ENCODE data around the gene BTBD3. TPM values are rescaled to one million over a fixed set of nuclear protein-coding genes. Genes with fewer than 3 reads are reported as not detected.

Gene BTBD3
- total RNA-seq, 2 donors from 2014 or later = 81.7 to 115 TPM

GRCh38 chr20:11921321-11921720, 3.6 kb downstream of the BTBD3 start:
- Histone ChIP-seq H3K27ac (ENCODE audit: low read depth, low read length) (no peak overlapping the region), H3K4me1 (ENCODE audit: control insufficient read depth, insufficient read depth, low read length) (peaks cover 3% of the 10 kb centered on the region), H3K9ac (ENCODE audit: extremely low read depth, low read length, poor library complexity, severe bottlenecking) (no peak overlapping the region), H3K27me3 (ENCODE audit: control insufficient read depth, insufficient read depth, low read length, poor library complexity, severe bottlenecking) (no peaks in the 10 kb centered on the region), H3K4me3 (ENCODE audit: low read length) (no peak overlapping the region), H3K9me3 (ENCODE audit: control insufficient read depth, low read length) (no peaks in the 10 kb centered on the region), H3K36me3 (ENCODE audit: control insufficient read depth, insufficient read depth, low read length) (peaks cover 63% of the 10 kb centered on the region)
- Mint-ChIP-seq H3K4me1 (peaks cover 28% of the 10 kb centered on the region), H3K9me3 (no peaks in the 10 kb centered on the region), H3K4me3 (no peak overlapping the region), H3K36me3 (ENCODE audit: low read depth) (peaks cover 48% of the 10 kb centered on the region), H3K27ac (no peak overlapping the region), H3K27me3 (ENCODE audit: insufficient read depth) (no peaks in the 10 kb centered on the region)
- no peak for DNase-seq
- TF ChIP-seq, protein P1, sequence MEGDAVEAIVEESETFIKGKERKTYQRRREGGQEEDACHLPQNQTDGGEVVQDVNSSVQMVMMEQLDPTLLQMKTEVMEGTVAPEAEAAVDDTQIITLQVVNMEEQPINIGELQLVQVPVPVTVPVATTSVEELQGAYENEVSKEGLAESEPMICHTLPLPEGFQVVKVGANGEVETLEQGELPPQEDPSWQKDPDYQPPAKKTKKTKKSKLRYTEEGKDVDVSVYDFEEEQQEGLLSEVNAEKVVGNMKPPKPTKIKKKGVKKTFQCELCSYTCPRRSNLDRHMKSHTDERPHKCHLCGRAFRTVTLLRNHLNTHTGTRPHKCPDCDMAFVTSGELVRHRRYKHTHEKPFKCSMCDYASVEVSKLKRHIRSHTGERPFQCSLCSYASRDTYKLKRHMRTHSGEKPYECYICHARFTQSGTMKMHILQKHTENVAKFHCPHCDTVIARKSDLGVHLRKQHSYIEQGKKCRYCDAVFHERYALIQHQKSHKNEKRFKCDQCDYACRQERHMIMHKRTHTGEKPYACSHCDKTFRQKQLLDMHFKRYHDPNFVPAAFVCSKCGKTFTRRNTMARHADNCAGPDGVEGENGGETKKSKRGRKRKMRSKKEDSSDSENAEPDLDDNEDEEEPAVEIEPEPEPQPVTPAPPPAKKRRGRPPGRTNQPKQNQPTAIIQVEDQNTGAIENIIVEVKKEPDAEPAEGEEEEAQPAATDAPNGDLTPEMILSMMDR (conservative IDR thresholded peaks at IDR 0.05) = no peak
- WGBS, 2 experiments (ENCODE audit: insufficient coverage in 1 of 2, insufficient read length in 1 of 2) = 84 to 96% methylated on average over 3 to 6 of the region's 6 CpGs

GRCh38 chr20:11922561-11922960, 4.9 kb downstream of the BTBD3 start:
- H3K4me3 ChIP-seq (ENCODE audit: low read length) = no peak overlapping the region
- no peaks in the 10 kb centered on the region for H3K9me3 ChIP-seq (ENCODE audit: control insufficient read depth, low read length)
- H3K9me3 Mint-ChIP-seq = no peaks in the 10 kb centered on the region
- peaks cover 32% of the 10 kb centered on the region for H3K4me1 Mint-ChIP-seq
- H3K4me3 Mint-ChIP-seq = no peak overlapping the region
- H3K9ac ChIP-seq (ENCODE audit: extremely low read depth, low read length, poor library complexity, severe bottlenecking) = no peak overlapping the region
- H3K4me1 ChIP-seq (ENCODE audit: control insufficient read depth, insufficient read depth, low read length) = peaks cover 3% of the 10 kb centered on the region
- peaks cover 69% of the 10 kb centered on the region for H3K36me3 ChIP-seq (ENCODE audit: control insufficient read depth, insufficient read depth, low read length)
- H3K27ac ChIP-seq (ENCODE audit: low read depth, low read length) = no peak overlapping the region
- H3K27me3 Mint-ChIP-seq (ENCODE audit: insufficient read depth) = no peaks in the 10 kb centered on the region
- no peak overlapping the region for H3K27ac Mint-ChIP-seq
- peaks cover 53% of the 10 kb centered on the region for H3K36me3 Mint-ChIP-seq (ENCODE audit: low read depth)
- TF ChIP-seq, protein P1 (conservative IDR thresholded peaks at IDR 0.05) = no peak
- WGBS, 2 experiments (ENCODE audit: insufficient coverage in 1 of 2, insufficient read length in 1 of 2) = 96 to 98% methylated on average over 4 of the region's 4 CpGs
- DNase-seq = no peak
- no peaks in the 10 kb centered on the region for H3K27me3 ChIP-seq (ENCODE audit: control insufficient read depth, insufficient read depth, low read length, poor library complexity, severe bottlenecking)

GRCh38 chr20:11924923-11925322, 7.2 kb downstream of the BTBD3 start:
- Histone ChIP-seq H3K4me1 (ENCODE audit: control insufficient read depth, insufficient read depth, low read length) (peaks cover 3% of the 10 kb centered on the region), H3K27ac (ENCODE audit: low read depth, low read length) (no peak overlapping the region), H3K9ac (ENCODE audit: extremely low read depth, low read length, poor library complexity, severe bottlenecking) (no peak overlapping the region), H3K36me3 (ENCODE audit: control insufficient read depth, insufficient read depth, low read length) (peaks cover 68% of the 10 kb centered on the region), H3K9me3 (ENCODE audit: control insufficient read depth, low read length) (no peaks in the 10 kb centered on the region), H3K4me3 (ENCODE audit: low read length) (no peak overlapping the region), H3K27me3 (ENCODE audit: control insufficient read depth, insufficient read depth, low read length, poor library complexity, severe bottlenecking) (no peaks in the 10 kb centered on the region)
- Mint-ChIP-seq H3K9me3 (no peaks in the 10 kb centered on the region), H3K4me1 (peaks cover 17% of the 10 kb centered on the region), H3K36me3 (ENCODE audit: low read depth) (peaks cover 47% of the 10 kb centered on the region), H3K27me3 (ENCODE audit: insufficient read depth) (no peaks in the 10 kb centered on the region), H3K27ac (no peak overlapping the region), H3K4me3 (no peak overlapping the region)
- DNase-seq = no peak
- TF ChIP-seq, protein P1 (conservative IDR thresholded peaks at IDR 0.05) = no peak
- WGBS, 2 experiments (ENCODE audit: insufficient coverage in 1 of 2, insufficient read length in 1 of 2) = 94 to 100% methylated on average over 4 to 6 of the region's 6 CpGs
